GM12878 (cell line): ENCODE results near the gene LRSAM1. TPM values are rescaled to one million over a fixed set of nuclear protein-coding genes. Genes with fewer than 3 reads are reported as not detected.

Source experiments
- ATAC-seq: fragments of 200-7000 bp; cut with Tn5 transposase; 3 replicates; pipeline ENCODE4 v1.9.1; 2020; ENCODE audit warnings: mild to moderate bottlenecking, moderate library complexity
- BruUV-seq: library from RNA; stranded (reverse); fragments of 400-500 nt; replicated peaks from 2 replicates; lab custom pipeline; 2021; lab: Mats Ljungman, UMichigan
- CTCF ChIA-PET: fragments of 300-600 bp; sonication (Branson Sonifier 250); formaldehyde crosslinking; extraction: SDS; loops from one replicate; lab custom pipeline; 2021; ENCODE audit warnings: inconsistent platforms; lab: Yijun Ruan, JAX
- POLR2A ChIA-PET: fragments of 350-600 bp; formaldehyde crosslinking; extraction: SDS; loops from one replicate; lab custom pipeline; 2021; ENCODE audit warnings: inconsistent platforms; lab: Charles Lee
- RAD21 ChIA-PET: fragments of 300-600 bp; sonication (Branson Sonifier 250); formaldehyde crosslinking; loops from one replicate; lab custom pipeline; 2023; ENCODE audit warnings: antibody characterized with exemption; ENCODE audit not compliant: unreplicated experiment; lab: Charles Lee
- SMC1A ChIA-PET: fragments of 300-600 bp; sonication (Branson Sonifier 250); formaldehyde crosslinking; loops from one replicate; lab custom pipeline; 2023; ENCODE audit not compliant: unreplicated experiment, uncharacterized antibody; lab: Charles Lee
- DNase-seq: peaks from one replicate; pipeline ENCODE4 v3.0.0-alpha.2; 2011; ENCODE audit warnings: low read depth, low spot score
- FAIRE-seq: peaks from 3 replicates; lab custom pipeline; 2011; peaks lifted over from hg19 to GRCh38; lab: Jason Lieb, UNC
- H2AFZ ChIP-seq: 2 replicates; pipeline ENCODE4 v1.6.0; 2011; ENCODE audit warnings: low read depth, low read length, control low read depth; ENCODE audit not compliant: control insufficient read depth
- H3K27ac ChIP-seq: 2 replicates; pipeline ENCODE4 v1.5.1; 2011; ENCODE audit warnings: control low read depth; ENCODE audit not compliant: control insufficient read depth, insufficient read depth
- H3K27me3 ChIP-seq, 2 experiments: replicated peaks in 1 of 2; 2 replicates each; pipeline versions ENCODE4 v1.6.0 to v1.6.1; 2011; ENCODE audit warnings: low read length in 1 of 2; ENCODE audit not compliant: control insufficient read depth in 2 of 2, insufficient read depth in 2 of 2
- H3K36me3 ChIP-seq, 2 experiments: 2 replicates each; pipeline ENCODE4 v1.5.1; 2011; ENCODE audit warnings: low read length in 1 of 2; ENCODE audit not compliant: control insufficient read depth in 2 of 2, insufficient read depth in 2 of 2
- H3K4me1 ChIP-seq: 2 replicates; pipeline ENCODE4 v1.6.1; 2011; ENCODE audit warnings: mild to moderate bottlenecking, low read length, moderate library complexity, mixed read lengths; ENCODE audit not compliant: control insufficient read depth, insufficient read depth
- H3K4me2 ChIP-seq: 2 replicates; pipeline ENCODE4 v1.6.0; 2011; ENCODE audit warnings: control low read depth; ENCODE audit not compliant: control insufficient read depth, insufficient read depth
- H3K4me3 ChIP-seq: fragments of 200-600 bp; sonication (generic); 2 replicates; pipeline ENCODE4 v1.5.1; 2016
- H3K79me2 ChIP-seq: 2 replicates; pipeline ENCODE4 v1.6.0; 2011; ENCODE audit warnings: low read length; ENCODE audit not compliant: control insufficient read depth, insufficient read depth
- H3K9ac ChIP-seq: 2 replicates; pipeline ENCODE4 v1.8.0; 2011; ENCODE audit warnings: low read length, control low read depth, mixed read lengths; ENCODE audit not compliant: control insufficient read depth, insufficient read depth
- H3K9me3 ChIP-seq: replicated peaks from 3 replicates; pipeline ENCODE4 v1.5.1; 2011; ENCODE audit warnings: mild to moderate bottlenecking, low read length; ENCODE audit not compliant: control insufficient read depth, insufficient read depth
- H4K20me1 ChIP-seq: 2 replicates; pipeline ENCODE4 v1.6.0; 2011; ENCODE audit not compliant: control insufficient read depth, insufficient read depth
- BMI1 ChIP-seq: fragments of 450-650 bp; IDR thresholded peaks from 2 replicates; pipeline ENCODE4 v1.6.1; 2016; ENCODE audit warnings: mild to moderate bottlenecking, moderate library complexity, borderline replicate concordance
- CBX5 ChIP-seq: sonication (generic); IDR thresholded peaks from 2 replicates; pipeline ENCODE4 v1.6.1; 2016; ENCODE audit warnings: low read depth, moderate library complexity, mild to moderate bottlenecking, inconsistent platforms
- HDGF ChIP-seq: fragments of 450-650 bp; IDR thresholded peaks from 2 replicates; pipeline ENCODE4 v1.6.1; 2016; ENCODE audit warnings: antibody characterized with exemption
- MYB ChIP-seq: fragments of 150-350 bp; IDR thresholded peaks from 2 replicates; pipeline ENCODE4 v1.6.1; 2014; ENCODE audit warnings: mild to moderate bottlenecking, low read depth, low read length, borderline replicate concordance
- NR2C1 ChIP-seq: fragments of 450-650 bp; IDR thresholded peaks from 2 replicates; pipeline ENCODE4 v1.6.1; 2017; ENCODE audit warnings: antibody characterized with exemption, mild to moderate bottlenecking, moderate library complexity
- NR2F1 ChIP-seq: fragments of 450-650 bp; conservative IDR thresholded peaks from 2 replicates; pipeline ENCODE4 v1.6.1; 2017; ENCODE audit warnings: mild to moderate bottlenecking
- NRF1 ChIP-seq: conservative IDR thresholded peaks from 2 replicates; pipeline ENCODE4 v1.6.1; 2011; ENCODE audit warnings: mild to moderate bottlenecking, low read depth, low read length, improper control_type of control experiment
- TARDBP ChIP-seq: IDR thresholded peaks from 2 replicates; pipeline ENCODE4 v1.6.1; 2016; ENCODE audit warnings: borderline replicate concordance
- WGBS: methylation state at CpG from one replicate; pipeline ENCODE4 v1.1.6; 2016; ENCODE audit warnings: low lambda C conversion rate; ENCODE audit not compliant: insufficient replicate concordance, insufficient coverage; ENCODE audit errors: missing lambda C conversion rate; 5-methylcytosine and 5-hydroxymethylcytosine counted together
- in situ Hi-C: fragments of 300-500 bp; cut with MboI; formaldehyde crosslinking; loops from 9 replicates; pipeline ENCODE4 v1.14.3; 2018; ENCODE audit warnings: mixed read lengths
- intact Hi-C: fragments of 100-400 bp; cut with micrococcal nuclease; formaldehyde crosslinking; loops from one replicate; pipeline ENCODE4 v1.14.2; 2022; ENCODE audit not compliant: unreplicated experiment
- polyA plus RNA-seq, 11 experiments: library from polyadenylated mRNA; depleted of rRNA in 4 of 11; unstranded in 6 of 11; stranded (reverse) in 5 of 11; fragments of >200 nt; fragmentation: Nextera tagmentation in 4 of 11; fragmentation: Illumina TruSeq in 1 of 11; extraction: Ambion mirVana in 4 of 11; extraction: Trizol in 1 of 11; gene quantifications; 1 replicate in 1 of 11; 2 replicates in 10 of 11; pipeline versions ENCODE4 v1.2.1 to v1.2.3, GENCODE V29; 2011 to 2016; ENCODE audit warnings: inconsistent platforms in 2 of 11, missing spikeins in 2 of 11, low read depth in 1 of 11
- total RNA-seq, 4 experiments: library from RNA; depleted of rRNA in 3 of 4; stranded (reverse); fragments of >200 nt in 3 of 4; fragmentation: Illumina TruSeq in 1 of 4; extraction: Trizol in 1 of 4; gene quantifications; 2 replicates each; pipeline versions ENCODE4 v1.2.1 to v1.2.3, GENCODE V29; 2013 to 2021
- TF ChIP-seq, protein P1 (sequence below): IDR thresholded peaks from 2 replicates; pipeline ENCODE4 v1.6.1; 2012; ENCODE audit warnings: improper control_type of control experiment, low read depth, low read length; ENCODE audit not compliant: insufficient replicate concordance
- TF ChIP-seq, protein P2 (sequence below): IDR thresholded peaks from 2 replicates; pipeline ENCODE4 v1.6.1; 2011; ENCODE audit warnings: mild to moderate bottlenecking, low read depth, low read length, moderate library complexity; ENCODE audit not compliant: insufficient replicate concordance
- TF ChIP-seq, protein P3 (sequence below): fragments of 450-650 bp; IDR thresholded peaks from 2 replicates; pipeline ENCODE4 v1.6.1; 2017; ENCODE audit warnings: mild to moderate bottlenecking, moderate library complexity
- TF ChIP-seq, protein P4 (sequence below): fragments of 450-650 bp; IDR thresholded peaks from 2 replicates; pipeline ENCODE4 v1.6.1; 2017; ENCODE audit warnings: borderline replicate concordance

The LRSAM1 gene
- total and polyA plus RNA-seq, 10 of the 15 experiments (the other 5 are each of a cell fraction or from before 2014, with no cell fraction given) = 0.14 to 23.4 (median 11.7) TPM

DNA sequence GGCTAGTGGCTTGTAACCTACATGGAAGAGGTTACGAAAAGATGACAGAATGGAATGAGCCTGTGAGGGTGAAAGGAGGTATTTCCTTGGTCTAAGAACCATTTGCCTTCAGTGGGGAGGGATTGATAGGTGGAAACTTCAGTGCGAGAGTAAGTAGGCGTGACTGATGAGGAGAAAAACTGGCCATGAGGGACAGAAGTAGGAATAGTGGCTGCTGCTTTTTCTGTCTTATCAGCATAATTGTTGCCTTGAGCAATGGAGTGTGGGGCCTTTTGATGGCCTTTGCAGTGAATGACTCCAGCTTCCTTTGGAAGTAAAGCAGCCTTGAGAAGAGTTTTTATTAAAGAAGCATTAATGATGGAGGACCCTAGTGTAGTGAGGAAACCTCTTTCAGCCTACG, 36.2 kb upstream of the LRSAM1 start:
- Histone ChIP-seq H3K4me3 (no peak overlapping the region), H2AFZ (no peak overlapping the region), H3K36me3 (no peaks in the 10 kb centered on the region), H3K9me3 (no peaks in the 10 kb centered on the region), H3K9ac (no peak overlapping the region), H3K4me2 (no peak overlapping the region), H3K27ac (no peak overlapping the region), H4K20me1 (no peaks in the 10 kb centered on the region), H3K79me2 (no peaks in the 10 kb centered on the region), H3K4me1 (no peaks in the 10 kb centered on the region), H3K27me3 (no peaks in the 10 kb centered on the region)
- POLR2A ChIA-PET = no interaction called here
- 88% methylated on average over 4 of the region's 4 CpGs for WGBS
- ATAC-seq (no peak), FAIRE-seq (no peak), DNase-seq (no peak)
- RAD21 ChIA-PET = no interaction called here
- in situ Hi-C loops = no loop called here
- intact Hi-C loops = no loop called here
- TF ChIP-seq CBX5 (no peak), HDGF (no peak), NRF1 (no peak), TARDBP (no peak), MYB (no peak), BMI1 (no peak), NR2C1 (no peak), NR2F1 (no peak)
- TF ChIP-seq, protein P1, sequence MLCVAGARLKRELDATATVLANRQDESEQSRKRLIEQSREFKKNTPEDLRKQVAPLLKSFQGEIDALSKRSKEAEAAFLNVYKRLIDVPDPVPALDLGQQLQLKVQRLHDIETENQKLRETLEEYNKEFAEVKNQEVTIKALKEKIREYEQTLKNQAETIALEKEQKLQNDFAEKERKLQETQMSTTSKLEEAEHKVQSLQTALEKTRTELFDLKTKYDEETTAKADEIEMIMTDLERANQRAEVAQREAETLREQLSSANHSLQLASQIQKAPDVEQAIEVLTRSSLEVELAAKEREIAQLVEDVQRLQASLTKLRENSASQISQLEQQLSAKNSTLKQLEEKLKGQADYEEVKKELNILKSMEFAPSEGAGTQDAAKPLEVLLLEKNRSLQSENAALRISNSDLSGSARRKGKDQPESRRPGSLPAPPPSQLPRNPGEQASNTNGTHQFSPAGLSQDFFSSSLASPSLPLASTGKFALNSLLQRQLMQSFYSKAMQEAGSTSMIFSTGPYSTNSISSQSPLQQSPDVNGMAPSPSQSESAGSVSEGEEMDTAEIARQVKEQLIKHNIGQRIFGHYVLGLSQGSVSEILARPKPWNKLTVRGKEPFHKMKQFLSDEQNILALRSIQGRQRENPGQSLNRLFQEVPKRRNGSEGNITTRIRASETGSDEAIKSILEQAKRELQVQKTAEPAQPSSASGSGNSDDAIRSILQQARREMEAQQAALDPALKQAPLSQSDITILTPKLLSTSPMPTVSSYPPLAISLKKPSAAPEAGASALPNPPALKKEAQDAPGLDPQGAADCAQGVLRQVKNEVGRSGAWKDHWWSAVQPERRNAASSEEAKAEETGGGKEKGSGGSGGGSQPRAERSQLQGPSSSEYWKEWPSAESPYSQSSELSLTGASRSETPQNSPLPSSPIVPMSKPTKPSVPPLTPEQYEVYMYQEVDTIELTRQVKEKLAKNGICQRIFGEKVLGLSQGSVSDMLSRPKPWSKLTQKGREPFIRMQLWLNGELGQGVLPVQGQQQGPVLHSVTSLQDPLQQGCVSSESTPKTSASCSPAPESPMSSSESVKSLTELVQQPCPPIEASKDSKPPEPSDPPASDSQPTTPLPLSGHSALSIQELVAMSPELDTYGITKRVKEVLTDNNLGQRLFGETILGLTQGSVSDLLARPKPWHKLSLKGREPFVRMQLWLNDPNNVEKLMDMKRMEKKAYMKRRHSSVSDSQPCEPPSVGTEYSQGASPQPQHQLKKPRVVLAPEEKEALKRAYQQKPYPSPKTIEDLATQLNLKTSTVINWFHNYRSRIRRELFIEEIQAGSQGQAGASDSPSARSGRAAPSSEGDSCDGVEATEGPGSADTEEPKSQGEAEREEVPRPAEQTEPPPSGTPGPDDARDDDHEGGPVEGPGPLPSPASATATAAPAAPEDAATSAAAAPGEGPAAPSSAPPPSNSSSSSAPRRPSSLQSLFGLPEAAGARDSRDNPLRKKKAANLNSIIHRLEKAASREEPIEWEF = no peak
- TF ChIP-seq, protein P2, sequence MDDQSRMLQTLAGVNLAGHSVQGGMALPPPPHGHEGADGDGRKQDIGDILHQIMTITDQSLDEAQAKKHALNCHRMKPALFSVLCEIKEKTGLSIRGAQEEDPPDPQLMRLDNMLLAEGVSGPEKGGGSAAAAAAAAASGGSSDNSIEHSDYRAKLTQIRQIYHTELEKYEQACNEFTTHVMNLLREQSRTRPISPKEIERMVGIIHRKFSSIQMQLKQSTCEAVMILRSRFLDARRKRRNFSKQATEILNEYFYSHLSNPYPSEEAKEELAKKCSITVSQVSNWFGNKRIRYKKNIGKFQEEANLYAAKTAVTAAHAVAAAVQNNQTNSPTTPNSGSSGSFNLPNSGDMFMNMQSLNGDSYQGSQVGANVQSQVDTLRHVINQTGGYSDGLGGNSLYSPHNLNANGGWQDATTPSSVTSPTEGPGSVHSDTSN = no peak
- TF ChIP-seq, protein P3, sequence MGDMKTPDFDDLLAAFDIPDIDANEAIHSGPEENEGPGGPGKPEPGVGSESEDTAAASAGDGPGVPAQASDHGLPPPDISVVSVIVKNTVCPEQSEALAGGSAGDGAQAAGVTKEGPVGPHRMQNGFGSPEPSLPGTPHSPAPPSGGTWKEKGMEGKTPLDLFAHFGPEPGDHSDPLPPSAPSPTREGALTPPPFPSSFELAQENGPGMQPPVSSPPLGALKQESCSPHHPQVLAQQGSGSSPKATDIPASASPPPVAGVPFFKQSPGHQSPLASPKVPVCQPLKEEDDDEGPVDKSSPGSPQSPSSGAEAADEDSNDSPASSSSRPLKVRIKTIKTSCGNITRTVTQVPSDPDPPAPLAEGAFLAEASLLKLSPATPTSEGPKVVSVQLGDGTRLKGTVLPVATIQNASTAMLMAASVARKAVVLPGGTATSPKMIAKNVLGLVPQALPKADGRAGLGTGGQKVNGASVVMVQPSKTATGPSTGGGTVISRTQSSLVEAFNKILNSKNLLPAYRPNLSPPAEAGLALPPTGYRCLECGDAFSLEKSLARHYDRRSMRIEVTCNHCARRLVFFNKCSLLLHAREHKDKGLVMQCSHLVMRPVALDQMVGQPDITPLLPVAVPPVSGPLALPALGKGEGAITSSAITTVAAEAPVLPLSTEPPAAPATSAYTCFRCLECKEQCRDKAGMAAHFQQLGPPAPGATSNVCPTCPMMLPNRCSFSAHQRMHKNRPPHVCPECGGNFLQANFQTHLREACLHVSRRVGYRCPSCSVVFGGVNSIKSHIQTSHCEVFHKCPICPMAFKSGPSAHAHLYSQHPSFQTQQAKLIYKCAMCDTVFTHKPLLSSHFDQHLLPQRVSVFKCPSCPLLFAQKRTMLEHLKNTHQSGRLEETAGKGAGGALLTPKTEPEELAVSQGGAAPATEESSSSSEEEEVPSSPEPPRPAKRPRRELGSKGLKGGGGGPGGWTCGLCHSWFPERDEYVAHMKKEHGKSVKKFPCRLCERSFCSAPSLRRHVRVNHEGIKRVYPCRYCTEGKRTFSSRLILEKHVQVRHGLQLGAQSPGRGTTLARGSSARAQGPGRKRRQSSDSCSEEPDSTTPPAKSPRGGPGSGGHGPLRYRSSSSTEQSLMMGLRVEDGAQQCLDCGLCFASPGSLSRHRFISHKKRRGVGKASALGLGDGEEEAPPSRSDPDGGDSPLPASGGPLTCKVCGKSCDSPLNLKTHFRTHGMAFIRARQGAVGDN = no peak
- TF ChIP-seq, protein P4, sequence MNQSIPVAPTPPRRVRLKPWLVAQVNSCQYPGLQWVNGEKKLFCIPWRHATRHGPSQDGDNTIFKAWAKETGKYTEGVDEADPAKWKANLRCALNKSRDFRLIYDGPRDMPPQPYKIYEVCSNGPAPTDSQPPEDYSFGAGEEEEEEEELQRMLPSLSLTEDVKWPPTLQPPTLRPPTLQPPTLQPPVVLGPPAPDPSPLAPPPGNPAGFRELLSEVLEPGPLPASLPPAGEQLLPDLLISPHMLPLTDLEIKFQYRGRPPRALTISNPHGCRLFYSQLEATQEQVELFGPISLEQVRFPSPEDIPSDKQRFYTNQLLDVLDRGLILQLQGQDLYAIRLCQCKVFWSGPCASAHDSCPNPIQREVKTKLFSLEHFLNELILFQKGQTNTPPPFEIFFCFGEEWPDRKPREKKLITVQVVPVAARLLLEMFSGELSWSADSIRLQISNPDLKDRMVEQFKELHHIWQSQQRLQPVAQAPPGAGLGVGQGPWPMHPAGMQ = no peak
- SMC1A ChIA-PET = no interaction called here
- CTCF ChIA-PET = interaction anchor here (0.9 to 1.3 kb wide), 4 partner anchors 18 to 201 kb away, joined by 3 read pairs; partner anchors contain the start of gene SLC2A8
- BruUV-seq = no TSS peak
